Measurements from ENCODE around the gene TTC39A.

GRCh38 chr1:51303751-51304251, 26.6 kb downstream of the TTC39A start:
- TF ChIP-seq CTCF (IDR thresholded peaks at IDR 0.05) = no peak
- TF ChIP-seq EZH2 (IDR thresholded peaks at IDR 0.05; ENCODE audit: borderline replicate concordance, insufficient read depth, low read depth, low read length, poor library complexity, severe bottlenecking) = no peak
